Measurements from ENCODE around the gene DTNB. TPM values are rescaled to one million over a fixed set of nuclear protein-coding genes. Genes with fewer than 3 reads are reported as not detected.

DTNB gene
- total and polyA plus RNA-seq, 10 of the 15 experiments (the other 5 are each of a cell fraction or from before 2014, with no cell fraction given): 4.5 to 30.6 (median 11.9) TPM

DNA sequence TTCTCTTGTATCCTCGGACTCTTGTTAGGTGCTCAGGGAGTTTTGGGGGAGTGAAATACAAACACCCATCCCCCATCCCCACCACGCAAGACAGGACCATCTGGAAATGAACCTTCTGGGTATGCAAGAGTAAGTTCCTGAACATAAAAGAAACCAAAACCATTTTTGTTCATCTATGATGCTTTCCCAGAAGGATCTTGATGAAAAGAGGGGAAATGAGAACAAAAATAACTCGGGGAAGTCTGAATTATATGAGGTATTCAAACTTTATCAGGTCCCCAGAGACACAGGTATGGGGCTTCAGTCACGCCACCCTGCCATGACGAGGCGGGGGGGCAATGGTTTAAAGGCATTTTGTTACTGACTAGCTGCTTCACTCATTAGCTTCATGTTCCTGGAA is 263.0 kb downstream of the DTNB start (continued):
- TF ChIP-seq, protein P1, sequence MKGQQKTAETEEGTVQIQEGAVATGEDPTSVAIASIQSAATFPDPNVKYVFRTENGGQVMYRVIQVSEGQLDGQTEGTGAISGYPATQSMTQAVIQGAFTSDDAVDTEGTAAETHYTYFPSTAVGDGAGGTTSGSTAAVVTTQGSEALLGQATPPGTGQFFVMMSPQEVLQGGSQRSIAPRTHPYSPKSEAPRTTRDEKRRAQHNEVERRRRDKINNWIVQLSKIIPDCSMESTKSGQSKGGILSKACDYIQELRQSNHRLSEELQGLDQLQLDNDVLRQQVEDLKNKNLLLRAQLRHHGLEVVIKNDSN (IDR thresholded peaks at IDR 0.05; ENCODE audit: borderline replicate concordance, extremely low read length, insufficient read depth, low read depth, low read length): no peak
- TF ChIP-seq NFIC (IDR thresholded peaks at IDR 0.05; ENCODE audit: low read depth, low read length) (peak; percentile 95), BMI1 (IDR thresholded peaks at IDR 0.05; ENCODE audit: borderline replicate concordance) (no peak), SMARCA5 (IDR thresholded peaks at IDR 0.05) (no peak; the same call in 1 of the 2 replicates), TCF7 (IDR thresholded peaks at IDR 0.05; ENCODE audit: borderline replicate concordance) (no peak; the same call in 1 of the 2 replicates), GATAD2B (conservative IDR thresholded peaks at IDR 0.05; ENCODE audit: low read depth) (peak; percentile 43; the same call in 1 of the 2 replicates), MTA2 (IDR thresholded peaks at IDR 0.05; ENCODE audit: low read depth) (peak; percentile 65), PAX8 (IDR thresholded peaks at IDR 0.05) (no peak), MEF2A (IDR thresholded peaks at IDR 0.05; ENCODE audit: insufficient read depth, low read depth, low read length) (peak; percentile 89), KLF5 (IDR thresholded peaks at IDR 0.05; ENCODE audit: partially characterized antibody) (no peak), PML (IDR thresholded peaks at IDR 0.05; ENCODE audit: low read length) (no peak), TCF12 (IDR thresholded peaks at IDR 0.05; ENCODE audit: low read depth, low read length) (0 out of 2 replicates have a peak, but pooled peaks have one; percentile 36), BCL11A (IDR thresholded peaks at IDR 0.05; ENCODE audit: low read depth, low read length) (peak; percentile 67; the same call in 1 of the 2 replicates), RUNX3 (IDR thresholded peaks at IDR 0.05; ENCODE audit: low read length) (peak; percentile 72), ATF7 (IDR thresholded peaks at IDR 0.05; ENCODE audit: low read depth) (peak; percentile 78), NBN (IDR thresholded peaks at IDR 0.05) (no peak), ZNF207 (IDR thresholded peaks at IDR 0.05; ENCODE audit: borderline replicate concordance) (no peak), MEF2B (IDR thresholded peaks at IDR 0.05; ENCODE audit: partially characterized antibody, poor library complexity, severe bottlenecking) (peak; percentile 96), EED (IDR thresholded peaks at IDR 0.05; ENCODE audit: low read depth) (peak; percentile 88), RAD51 (IDR thresholded peaks at IDR 0.05) (no peak), YY1 (IDR thresholded peaks at IDR 0.05; ENCODE audit: low read depth, low read length) (0 out of 2 replicates have a peak, but pooled peaks have one; percentile 19), FOXM1 (IDR thresholded peaks at IDR 0.05; ENCODE audit: low read depth, low read length) (peak; percentile 95), CBFB (IDR thresholded peaks at IDR 0.05; ENCODE audit: low read depth) (peak; percentile 51; the same call in 1 of the 2 replicates), ZSCAN29 (IDR thresholded peaks at IDR 0.05) (no peak), CREB1 (IDR thresholded peaks at IDR 0.05; ENCODE audit: low read depth) (peak; percentile 38; the same call in 1 of the 2 replicates), JUNB (IDR thresholded peaks at IDR 0.05) (peak; percentile 50), ZBED1 (IDR thresholded peaks at IDR 0.05; ENCODE audit: borderline replicate concordance) (peak; percentile 71; the same call in 1 of the 2 replicates)
- TF ChIP-seq, protein P2, sequence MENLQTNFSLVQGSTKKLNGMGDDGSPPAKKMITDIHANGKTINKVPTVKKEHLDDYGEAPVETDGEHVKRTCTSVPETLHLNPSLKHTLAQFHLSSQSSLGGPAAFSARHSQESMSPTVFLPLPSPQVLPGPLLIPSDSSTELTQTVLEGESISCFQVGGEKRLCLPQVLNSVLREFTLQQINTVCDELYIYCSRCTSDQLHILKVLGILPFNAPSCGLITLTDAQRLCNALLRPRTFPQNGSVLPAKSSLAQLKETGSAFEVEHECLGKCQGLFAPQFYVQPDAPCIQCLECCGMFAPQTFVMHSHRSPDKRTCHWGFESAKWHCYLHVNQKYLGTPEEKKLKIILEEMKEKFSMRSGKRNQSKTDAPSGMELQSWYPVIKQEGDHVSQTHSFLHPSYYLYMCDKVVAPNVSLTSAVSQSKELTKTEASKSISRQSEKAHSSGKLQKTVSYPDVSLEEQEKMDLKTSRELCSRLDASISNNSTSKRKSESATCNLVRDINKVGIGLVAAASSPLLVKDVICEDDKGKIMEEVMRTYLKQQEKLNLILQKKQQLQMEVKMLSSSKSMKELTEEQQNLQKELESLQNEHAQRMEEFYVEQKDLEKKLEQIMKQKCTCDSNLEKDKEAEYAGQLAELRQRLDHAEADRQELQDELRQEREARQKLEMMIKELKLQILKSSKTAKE (IDR thresholded peaks at IDR 0.05; ENCODE audit: low read depth, poor library complexity, severe bottlenecking): peak; percentile 77
- TF ChIP-seq, protein P3, sequence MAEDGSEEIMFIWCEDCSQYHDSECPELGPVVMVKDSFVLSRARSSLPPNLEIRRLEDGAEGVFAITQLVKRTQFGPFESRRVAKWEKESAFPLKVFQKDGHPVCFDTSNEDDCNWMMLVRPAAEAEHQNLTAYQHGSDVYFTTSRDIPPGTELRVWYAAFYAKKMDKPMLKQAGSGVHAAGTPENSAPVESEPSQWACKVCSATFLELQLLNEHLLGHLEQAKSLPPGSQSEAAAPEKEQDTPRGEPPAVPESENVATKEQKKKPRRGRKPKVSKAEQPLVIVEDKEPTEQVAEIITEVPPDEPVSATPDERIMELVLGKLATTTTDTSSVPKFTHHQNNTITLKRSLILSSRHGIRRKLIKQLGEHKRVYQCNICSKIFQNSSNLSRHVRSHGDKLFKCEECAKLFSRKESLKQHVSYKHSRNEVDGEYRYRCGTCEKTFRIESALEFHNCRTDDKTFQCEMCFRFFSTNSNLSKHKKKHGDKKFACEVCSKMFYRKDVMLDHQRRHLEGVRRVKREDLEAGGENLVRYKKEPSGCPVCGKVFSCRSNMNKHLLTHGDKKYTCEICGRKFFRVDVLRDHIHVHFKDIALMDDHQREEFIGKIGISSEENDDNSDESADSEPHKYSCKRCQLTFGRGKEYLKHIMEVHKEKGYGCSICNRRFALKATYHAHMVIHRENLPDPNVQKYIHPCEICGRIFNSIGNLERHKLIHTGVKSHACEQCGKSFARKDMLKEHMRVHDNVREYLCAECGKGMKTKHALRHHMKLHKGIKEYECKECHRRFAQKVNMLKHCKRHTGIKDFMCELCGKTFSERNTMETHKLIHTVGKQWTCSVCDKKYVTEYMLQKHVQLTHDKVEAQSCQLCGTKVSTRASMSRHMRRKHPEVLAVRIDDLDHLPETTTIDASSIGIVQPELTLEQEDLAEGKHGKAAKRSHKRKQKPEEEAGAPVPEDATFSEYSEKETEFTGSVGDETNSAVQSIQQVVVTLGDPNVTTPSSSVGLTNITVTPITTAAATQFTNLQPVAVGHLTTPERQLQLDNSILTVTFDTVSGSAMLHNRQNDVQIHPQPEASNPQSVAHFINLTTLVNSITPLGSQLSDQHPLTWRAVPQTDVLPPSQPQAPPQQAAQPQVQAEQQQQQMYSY (CRISPR knock-in tag; IDR thresholded peaks at IDR 0.05): no peak

All from GM12878 (cell line).